ENCODE results near the gene GLDN. TPM values are rescaled to one million over a fixed set of nuclear protein-coding genes. Genes with fewer than 3 reads are reported as not detected.

GLDN gene
- total and polyA plus RNA-seq, 10 of the 15 experiments (the other 5 are each of a cell fraction or from before 2014, with no cell fraction given): 0.13 TPM; not detected in 9

DNA sequence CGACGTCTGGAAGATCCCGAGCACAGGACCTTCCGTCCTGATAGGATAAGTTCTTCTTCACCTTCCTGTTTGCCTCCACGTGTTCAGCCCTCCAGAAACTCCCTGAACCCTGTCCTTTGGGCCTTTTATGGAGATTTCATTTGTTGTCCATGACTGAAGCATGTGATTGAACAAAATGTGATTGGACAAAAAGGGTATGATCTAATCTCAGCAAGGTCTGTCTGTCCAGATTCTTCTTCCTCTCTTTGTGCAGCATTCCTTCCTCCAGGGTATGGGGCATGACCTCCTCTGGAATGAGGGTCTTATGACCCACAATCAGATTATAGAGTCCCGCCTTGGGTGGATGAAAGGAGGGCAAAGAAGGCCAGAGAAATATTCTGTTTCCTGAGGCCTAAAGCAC lies 3.0 kb upstream of the GLDN start, which contains the start of gene CYP19A1 (continued):
- TF ChIP-seq, protein P1, sequence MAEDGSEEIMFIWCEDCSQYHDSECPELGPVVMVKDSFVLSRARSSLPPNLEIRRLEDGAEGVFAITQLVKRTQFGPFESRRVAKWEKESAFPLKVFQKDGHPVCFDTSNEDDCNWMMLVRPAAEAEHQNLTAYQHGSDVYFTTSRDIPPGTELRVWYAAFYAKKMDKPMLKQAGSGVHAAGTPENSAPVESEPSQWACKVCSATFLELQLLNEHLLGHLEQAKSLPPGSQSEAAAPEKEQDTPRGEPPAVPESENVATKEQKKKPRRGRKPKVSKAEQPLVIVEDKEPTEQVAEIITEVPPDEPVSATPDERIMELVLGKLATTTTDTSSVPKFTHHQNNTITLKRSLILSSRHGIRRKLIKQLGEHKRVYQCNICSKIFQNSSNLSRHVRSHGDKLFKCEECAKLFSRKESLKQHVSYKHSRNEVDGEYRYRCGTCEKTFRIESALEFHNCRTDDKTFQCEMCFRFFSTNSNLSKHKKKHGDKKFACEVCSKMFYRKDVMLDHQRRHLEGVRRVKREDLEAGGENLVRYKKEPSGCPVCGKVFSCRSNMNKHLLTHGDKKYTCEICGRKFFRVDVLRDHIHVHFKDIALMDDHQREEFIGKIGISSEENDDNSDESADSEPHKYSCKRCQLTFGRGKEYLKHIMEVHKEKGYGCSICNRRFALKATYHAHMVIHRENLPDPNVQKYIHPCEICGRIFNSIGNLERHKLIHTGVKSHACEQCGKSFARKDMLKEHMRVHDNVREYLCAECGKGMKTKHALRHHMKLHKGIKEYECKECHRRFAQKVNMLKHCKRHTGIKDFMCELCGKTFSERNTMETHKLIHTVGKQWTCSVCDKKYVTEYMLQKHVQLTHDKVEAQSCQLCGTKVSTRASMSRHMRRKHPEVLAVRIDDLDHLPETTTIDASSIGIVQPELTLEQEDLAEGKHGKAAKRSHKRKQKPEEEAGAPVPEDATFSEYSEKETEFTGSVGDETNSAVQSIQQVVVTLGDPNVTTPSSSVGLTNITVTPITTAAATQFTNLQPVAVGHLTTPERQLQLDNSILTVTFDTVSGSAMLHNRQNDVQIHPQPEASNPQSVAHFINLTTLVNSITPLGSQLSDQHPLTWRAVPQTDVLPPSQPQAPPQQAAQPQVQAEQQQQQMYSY (CRISPR knock-in tag; IDR thresholded peaks at IDR 0.05): no peak
- no peak for TF ChIP-seq IKZF2 (IDR thresholded peaks at IDR 0.05)
- no peak for TF ChIP-seq MYC (IDR thresholded peaks at IDR 0.05; ENCODE audit: insufficient read depth, insufficient read length, insufficient replicate concordance, low read length, severe bottlenecking)
- TF ChIP-seq, protein P2, sequence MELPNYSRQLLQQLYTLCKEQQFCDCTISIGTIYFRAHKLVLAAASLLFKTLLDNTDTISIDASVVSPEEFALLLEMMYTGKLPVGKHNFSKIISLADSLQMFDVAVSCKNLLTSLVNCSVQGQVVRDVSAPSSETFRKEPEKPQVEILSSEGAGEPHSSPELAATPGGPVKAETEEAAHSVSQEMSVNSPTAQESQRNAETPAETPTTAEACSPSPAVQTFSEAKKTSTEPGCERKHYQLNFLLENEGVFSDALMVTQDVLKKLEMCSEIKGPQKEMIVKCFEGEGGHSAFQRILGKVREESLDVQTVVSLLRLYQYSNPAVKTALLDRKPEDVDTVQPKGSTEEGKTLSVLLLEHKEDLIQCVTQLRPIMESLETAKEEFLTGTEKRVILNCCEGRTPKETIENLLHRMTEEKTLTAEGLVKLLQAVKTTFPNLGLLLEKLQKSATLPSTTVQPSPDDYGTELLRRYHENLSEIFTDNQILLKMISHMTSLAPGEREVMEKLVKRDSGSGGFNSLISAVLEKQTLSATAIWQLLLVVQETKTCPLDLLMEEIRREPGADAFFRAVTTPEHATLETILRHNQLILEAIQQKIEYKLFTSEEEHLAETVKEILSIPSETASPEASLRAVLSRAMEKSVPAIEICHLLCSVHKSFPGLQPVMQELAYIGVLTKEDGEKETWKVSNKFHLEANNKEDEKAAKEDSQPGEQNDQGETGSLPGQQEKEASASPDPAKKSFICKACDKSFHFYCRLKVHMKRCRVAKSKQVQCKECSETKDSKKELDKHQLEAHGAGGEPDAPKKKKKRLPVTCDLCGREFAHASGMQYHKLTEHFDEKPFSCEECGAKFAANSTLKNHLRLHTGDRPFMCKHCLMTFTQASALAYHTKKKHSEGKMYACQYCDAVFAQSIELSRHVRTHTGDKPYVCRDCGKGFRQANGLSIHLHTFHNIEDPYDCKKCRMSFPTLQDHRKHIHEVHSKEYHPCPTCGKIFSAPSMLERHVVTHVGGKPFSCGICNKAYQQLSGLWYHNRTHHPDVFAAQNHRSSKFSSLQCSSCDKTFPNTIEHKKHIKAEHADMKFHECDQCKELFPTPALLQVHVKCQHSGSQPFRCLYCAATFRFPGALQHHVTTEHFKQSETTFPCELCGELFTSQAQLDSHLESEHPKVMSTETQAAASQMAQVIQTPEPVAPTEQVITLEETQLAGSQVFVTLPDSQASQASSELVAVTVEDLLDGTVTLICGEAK (IDR thresholded peaks at IDR 0.05; ENCODE audit: borderline replicate concordance): no peak
- no peak for TF ChIP-seq FOXK2 (IDR thresholded peaks at IDR 0.05)
